H1 (cell line): ENCODE measurements around the gene SNRPD3. TPM values are rescaled to one million over a fixed set of nuclear protein-coding genes. Genes with fewer than 3 reads are reported as not detected.

Source experiments
- CTCF ChIA-PET: fragments of 300-600 bp; sonication (Branson Sonifier 250); formaldehyde crosslinking; loops from one replicate; lab custom pipeline; 2021; ENCODE audit not compliant: partially characterized antibody; lab: Charles Lee
- POLR2A ChIA-PET: fragments of 300-600 bp; sonication (Branson Sonifier 250); formaldehyde crosslinking; loops from one replicate; lab custom pipeline; 2021; ENCODE audit warnings: inconsistent platforms; ENCODE audit not compliant: partially characterized antibody; lab: Charles Lee
- DNase-seq, 2 experiments: peaks; one replicate each; pipeline versions ENCODE4 v3.0.0 to v3.0.0-alpha.2; 2010 to 2022; ENCODE audit warnings: low spot score in 2 of 2, low read depth in 1 of 2, mixed read lengths in 1 of 2
- FAIRE-seq: peaks from 2 replicates; lab custom pipeline; 2011; peaks lifted over from hg19 to GRCh38; lab: Jason Lieb, UNC
- H2AFZ ChIP-seq: 2 replicates; pipeline ENCODE4 v1.8.1; 2012; ENCODE audit warnings: low read length, inconsistent platforms
- H2AK5ac ChIP-seq: 2 replicates; pipeline ENCODE4 v1.6.1; 2013; ENCODE audit warnings: low read depth, low read length
- H2BK120ac ChIP-seq: replicated peaks from 2 replicates; pipeline ENCODE3; 2013; ENCODE audit warnings: low read depth, low read length, inconsistent platforms
- H2BK12ac ChIP-seq: 2 replicates; pipeline ENCODE4 v1.6.1; 2013; ENCODE audit warnings: low read depth, low read length
- H2BK15ac ChIP-seq: 2 replicates; pipeline ENCODE4 v1.6.1; 2013; ENCODE audit warnings: low read length
- H2BK20ac ChIP-seq: 2 replicates; pipeline ENCODE4 v1.6.1; 2013; ENCODE audit warnings: low read length
- H2BK5ac ChIP-seq: 2 replicates; pipeline ENCODE4 v1.6.1; 2013; ENCODE audit warnings: low read depth, low read length
- H3K14ac ChIP-seq: 2 replicates; pipeline ENCODE4 v1.6.1; 2013; ENCODE audit warnings: inconsistent platforms; ENCODE audit not compliant: insufficient read length
- H3K18ac ChIP-seq: 2 replicates; pipeline ENCODE4 v1.6.1; 2013; ENCODE audit warnings: low read length; ENCODE audit errors: extremely low read depth
- H3K23ac ChIP-seq: 2 replicates; pipeline ENCODE4 v1.6.1; 2013; ENCODE audit warnings: inconsistent platforms; ENCODE audit not compliant: insufficient read length
- H3K23me2 ChIP-seq: 2 replicates; pipeline ENCODE4 v1.6.1; 2013; ENCODE audit warnings: low read depth, low read length
- H3K27ac ChIP-seq: 2 replicates; pipeline ENCODE4 v1.6.1; 2011; ENCODE audit warnings: low read depth, low read length, inconsistent platforms
- H3K27me3 ChIP-seq, 4 experiments: replicated peaks in 1 of 4; 1 replicate in 1 of 4; 2 replicates in 3 of 4; pipeline versions ENCODE4 v1.6.1 to v1.8.1; 2011 to 2013; ENCODE audit warnings: low read length in 3 of 4, mild to moderate bottlenecking in 3 of 4, inconsistent platforms in 2 of 4, mixed read lengths in 2 of 4, moderate library complexity in 1 of 4; ENCODE audit not compliant: control insufficient read depth in 3 of 4, insufficient read depth in 3 of 4; ENCODE audit errors: extremely low read depth in 1 of 4
- H3K36me3 ChIP-seq, 4 experiments: 2 replicates each; pipeline versions ENCODE4 v1.6.1 to v1.8.1; 2011 to 2013; ENCODE audit warnings: mild to moderate bottlenecking in 4 of 4, low read length in 3 of 4, moderate library complexity in 2 of 4, control low read depth in 1 of 4, inconsistent platforms in 1 of 4; ENCODE audit not compliant: insufficient read depth in 4 of 4, control insufficient read depth in 2 of 4
- H3K4ac ChIP-seq: replicated peaks from 2 replicates; pipeline ENCODE3; 2013; ENCODE audit warnings: low read length, low read depth, mixed read lengths, inconsistent platforms; ENCODE audit not compliant: insufficient read length
- H3K4me1 ChIP-seq, 4 experiments: replicated peaks in 1 of 4; 1 replicate in 1 of 4; 2 replicates in 3 of 4; pipeline versions ENCODE4 v1.6.1 to v1.8.1; 2011 to 2013; ENCODE audit warnings: low read length in 3 of 4, inconsistent platforms in 2 of 4, mixed read lengths in 1 of 4; ENCODE audit not compliant: insufficient read depth in 4 of 4, control insufficient read depth in 3 of 4
- H3K4me2 ChIP-seq, 2 experiments: 2 replicates each; pipeline versions ENCODE4 v1.6.1 to v1.8.1; 2011 to 2013; ENCODE audit warnings: low read depth in 2 of 2, low read length in 2 of 2, control low read depth in 1 of 2, inconsistent platforms in 1 of 2, mild to moderate bottlenecking in 1 of 2; ENCODE audit not compliant: insufficient read depth in 1 of 2
- H3K4me3 ChIP-seq, 4 experiments: fragments of 200-600, 300-600 bp in 1 of 4; sonication (generic), shearing (Covaris generic), sonication (Bioruptor Twin) in 1 of 4; 2 replicates each; pipeline versions ENCODE4 v1.5.1 to v1.8.1; 2011 to 2016; ENCODE audit warnings: low read length in 4 of 4, low read depth in 3 of 4, control low read depth in 2 of 4, inconsistent platforms in 2 of 4, mild to moderate bottlenecking in 2 of 4, mixed read lengths in 1 of 4, moderate library complexity in 1 of 4; ENCODE audit not compliant: insufficient read depth in 2 of 4; ENCODE audit errors: extremely low read depth in 1 of 4
- H3K56ac ChIP-seq: replicated peaks from 2 replicates; pipeline ENCODE3; 2013; ENCODE audit warnings: low read depth, mild to moderate bottlenecking, mixed read lengths, low read length, inconsistent platforms; ENCODE audit not compliant: insufficient read length
- H3K79me1 ChIP-seq: 2 replicates; pipeline ENCODE4 v1.6.1; 2013; ENCODE audit warnings: low read depth, low read length, control low read depth
- H3K79me2 ChIP-seq, 2 experiments: 2 replicates each; pipeline versions ENCODE4 v1.6.1 to v1.8.1; 2012 to 2013; ENCODE audit warnings: low read length in 2 of 2, mild to moderate bottlenecking in 2 of 2, inconsistent platforms in 1 of 2; ENCODE audit not compliant: insufficient read depth in 2 of 2, control insufficient read depth in 1 of 2
- H3K9ac ChIP-seq, 4 experiments: replicated peaks in 1 of 4; 1 replicate in 1 of 4; 2 replicates in 3 of 4; pipeline versions ENCODE4 v1.6.1 to v1.8.1; 2011 to 2013; ENCODE audit warnings: low read depth in 3 of 4, low read length in 3 of 4, control low read depth in 2 of 4, mild to moderate bottlenecking in 2 of 4, moderate library complexity in 2 of 4, inconsistent platforms in 1 of 4; ENCODE audit errors: extremely low read depth in 1 of 4
- H3K9me3 ChIP-seq, 2 experiments: 2 replicates each; pipeline versions ENCODE4 v1.6.1 to v1.8.1; 2012 to 2013; ENCODE audit warnings: mild to moderate bottlenecking in 2 of 2, moderate library complexity in 2 of 2, control low read depth in 1 of 2, inconsistent platforms in 1 of 2, low read depth in 1 of 2, low read length in 1 of 2, mixed read lengths in 1 of 2; ENCODE audit not compliant: insufficient read depth in 2 of 2
- H4K20me1 ChIP-seq, 2 experiments: replicated peaks in 1 of 2; 2 replicates each; pipeline versions ENCODE3 to v1.8.1; 2011 to 2013; ENCODE audit warnings: inconsistent platforms in 2 of 2, low read length in 2 of 2, mild to moderate bottlenecking in 1 of 2; ENCODE audit not compliant: insufficient read depth in 2 of 2, control insufficient read depth in 1 of 2
- H4K5ac ChIP-seq: 2 replicates; pipeline ENCODE4 v1.6.1; 2013; ENCODE audit warnings: low read length, low read depth, mixed read lengths, inconsistent platforms; ENCODE audit not compliant: insufficient read length
- H4K8ac ChIP-seq: 2 replicates; pipeline ENCODE4 v1.8.0; 2013; ENCODE audit warnings: mild to moderate bottlenecking, moderate library complexity, low read length, inconsistent platforms; ENCODE audit not compliant: insufficient read depth; ENCODE audit errors: extremely low read depth
- H4K91ac ChIP-seq: replicated peaks from 2 replicates; pipeline ENCODE3; 2013; ENCODE audit warnings: low read length, mixed read lengths, inconsistent platforms; ENCODE audit not compliant: insufficient read length
- JUND ChIP-seq: IDR thresholded peaks from 2 replicates; pipeline ENCODE4 v1.6.1; 2011; ENCODE audit warnings: mild to moderate bottlenecking, improper control_type of control experiment, low read length
- MAFK ChIP-seq: IDR thresholded peaks from 2 replicates; pipeline ENCODE4 v1.6.1; 2012; ENCODE audit warnings: low read depth, mild to moderate bottlenecking, improper control_type of control experiment, low read length
- WGBS, 2 experiments: shearing (Covaris generic) in 1 of 2; methylation state at CpG; one replicate each; pipeline versions ENCODE4 v1.1.6 to v1.1.7; 2013 to 2015; ENCODE audit warnings: low lambda C conversion rate in 2 of 2, mixed read lengths in 2 of 2, inconsistent platforms in 1 of 2, low coverage in 1 of 2, missing lambda C conversion rate in 1 of 2; ENCODE audit not compliant: insufficient replicate concordance in 2 of 2, insufficient coverage in 1 of 2, insufficient read length in 1 of 2; ENCODE audit errors: extremely low coverage in 1 of 2, missing lambda C conversion rate in 1 of 2; 5-methylcytosine and 5-hydroxymethylcytosine counted together
- polyA plus RNA-seq, 7 experiments: library from polyadenylated mRNA; depleted of rRNA in 3 of 7; stranded (reverse) in 5 of 7; unstranded in 2 of 7; fragments of >200 nt in 5 of 7; fragments of 200-250 nt in 2 of 7; gene quantifications; 1 replicate in 5 of 7; 2 replicates in 1 of 7; 4 replicates in 1 of 7; pipeline versions ENCODE4 v1.2.1 to v1.2.3, GENCODE V29; 2011 to 2013; ENCODE audit warnings: missing spikeins in 2 of 7, mixed read lengths in 2 of 7
- total RNA-seq: library from RNA; stranded (reverse); fragmentation: NEBNext Ultra II Directional; extraction: Animal tissue kit (Norgen Biotek cat#: 25700); gene quantifications from 2 replicates; pipeline ENCODE4 v1.2.1, GENCODE V29; 2021

SNRPD3 gene
- total and polyA plus RNA-seq, 2 of the 8 experiments (the other 6 are each of a cell fraction or from before 2014, with no cell fraction given) = 200 to 455 TPM

- H2AK5ac ChIP-seq = no peak overlapping the region
Observed at GRCh38 chr22:24517446-24517845, 38.4 kb upstream of the SNRPD3 start.

More at GRCh38 chr22:24517446-24517845, 38.4 kb upstream of the SNRPD3 start:
- H3K9me3 ChIP-seq = no peaks in the 10 kb centered on the region
- no peak overlapping the region for H3K4ac ChIP-seq
- no peak overlapping the region for H3K23ac ChIP-seq
- no peak overlapping the region for H3K14ac ChIP-seq
- peak overlapping the region; percentile 63; the same call in 1 of the 2 replicates for H2BK20ac ChIP-seq
- H3K27ac ChIP-seq = no peak overlapping the region
- H2BK12ac ChIP-seq = no peak overlapping the region
- no peaks in the 10 kb centered on the region for H3K79me1 ChIP-seq
- H4K8ac ChIP-seq = no peak overlapping the region
- no peaks in the 10 kb centered on the region for H3K79me2 ChIP-seq
- no peak overlapping the region for H4K91ac ChIP-seq
- H2BK5ac ChIP-seq = no peak overlapping the region; the same call in 1 of the 2 replicates
- no peak overlapping the region for H2AFZ ChIP-seq
- no peak overlapping the region for H4K5ac ChIP-seq
- no peak overlapping the region for H3K9ac ChIP-seq
- no peak overlapping the region for H3K4me3 ChIP-seq
- peaks cover 0 to 6% (median 2%) of the 10 kb centered on the region in 4 experiments; a peak in 5 of 7 replicates for H3K4me1 ChIP-seq
- 69% methylated on average over 2 of the region's 2 CpGs; no CpG with 5 or more reads in 1 of the 2 experiments for WGBS, 2 experiments
- H3K56ac ChIP-seq = no peak overlapping the region
- CTCF ChIA-PET = interaction anchor here (0.6 to 7.4 kb wide), 9 partner anchors 9 to 112 kb away, joined by 3 to 48 read pairs (median 4); no protein-coding TSS in a partner anchor
- H4K20me1 ChIP-seq = no peaks in the 10 kb centered on the region
- no peaks in the 10 kb centered on the region; the same call in 1 of the 2 replicates for H3K23me2 ChIP-seq
- POLR2A ChIA-PET = interaction anchor here (0.9 kb wide), 1 partner anchor 37 kb away, joined by 3 read pairs; no protein-coding TSS in a partner anchor
- no peak overlapping the region for H3K18ac ChIP-seq
- TF ChIP-seq MAFK = no peak
- TF ChIP-seq JUND = no peak
- FAIRE-seq = no peak
- no peak overlapping the region for H2BK120ac ChIP-seq
- H2BK15ac ChIP-seq = no peak overlapping the region
- DNase-seq = no peak
- H3K27me3 ChIP-seq = no peaks in the 10 kb centered on the region
- no peak overlapping the region for H3K4me2 ChIP-seq
- no peaks in the 10 kb centered on the region for H3K36me3 ChIP-seq
